Hepatocyte (in vitro differentiated cells): ENCODE data around the gene C1orf232. TPM values are rescaled to one million over a fixed set of nuclear protein-coding genes. Genes with fewer than 3 reads are reported as not detected.

Experiments used
- DNase-seq: peaks from one replicate; pipeline ENCODE4 v3.0.0-alpha.2; 2016; ENCODE audit warnings: low spot score
- H2AFZ ChIP-seq: fragments of 200-600 bp; sonication (generic); 2 replicates; pipeline ENCODE4 v1.6.0; 2016; ENCODE audit warnings: antibody characterized with exemption, mild to moderate bottlenecking
- H3K27ac ChIP-seq: fragments of 200-600 bp; sonication (generic); 2 replicates; pipeline ENCODE4 v1.5.1; 2016; ENCODE audit warnings: mild to moderate bottlenecking
- H3K27me3 ChIP-seq: fragments of 200-600 bp; sonication (generic); 2 replicates; pipeline ENCODE4 v1.6.1; 2016
- H3K36me3 ChIP-seq: fragments of 200-600 bp; sonication (generic); replicated peaks from 2 replicates; pipeline ENCODE4 v1.5.1; 2016; ENCODE audit warnings: low read depth; ENCODE audit not compliant: insufficient read depth
- H3K4me1 ChIP-seq: fragments of 200-600 bp; sonication (generic); 2 replicates; pipeline ENCODE4 v1.5.1; 2016; ENCODE audit warnings: mild to moderate bottlenecking, moderate library complexity; ENCODE audit not compliant: insufficient read depth
- H3K4me2 ChIP-seq: fragments of 200-600 bp; sonication (generic); 2 replicates; pipeline ENCODE4 v1.6.0; 2016
- H3K4me3 ChIP-seq: fragments of 200-600 bp; sonication (generic); 2 replicates; pipeline ENCODE4 v1.5.1; 2016; ENCODE audit warnings: mild to moderate bottlenecking
- H3K79me2 ChIP-seq: fragments of 200-600 bp; sonication (generic); 2 replicates; pipeline ENCODE4 v1.6.0; 2017; ENCODE audit warnings: mild to moderate bottlenecking
- H3K9me2 ChIP-seq: fragments of 200-600 bp; sonication (generic); replicated peaks from 2 replicates; pipeline ENCODE4 v1.6.0; 2017; ENCODE audit warnings: mild to moderate bottlenecking; ENCODE audit not compliant: insufficient read depth
- H3K9me3 ChIP-seq: fragments of 200-600 bp; sonication (generic); 2 replicates; pipeline ENCODE4 v1.5.1; 2016; ENCODE audit warnings: low read depth, mild to moderate bottlenecking
- H4K20me1 ChIP-seq: fragments of 200-600 bp; sonication (generic); 2 replicates; pipeline ENCODE4 v1.6.0; 2016; ENCODE audit warnings: mild to moderate bottlenecking; ENCODE audit not compliant: insufficient read depth, poor library complexity, severe bottlenecking
- EZH2 ChIP-seq: fragments of 200-600 bp; sonication (generic); IDR thresholded peaks from 2 replicates; pipeline ENCODE4 v1.6.1; 2016; ENCODE audit warnings: antibody characterized with exemption, mild to moderate bottlenecking, borderline replicate concordance
- EZH2phosphoT487 ChIP-seq: fragments of 200-600 bp; sonication (generic); IDR thresholded peaks from one replicate; pipeline ENCODE4 v1.6.1; 2018; ENCODE audit warnings: antibody characterized with exemption, mild to moderate bottlenecking, low read depth, moderate library complexity; ENCODE audit not compliant: unreplicated experiment, severe bottlenecking
- WGBS: methylation state at CpG from one replicate; pipeline ENCODE4 v1.1.6; 2016; ENCODE audit warnings: low lambda C conversion rate; ENCODE audit errors: missing lambda C conversion rate; 5-methylcytosine and 5-hydroxymethylcytosine counted together
- polyA plus RNA-seq: library from polyadenylated mRNA; unstranded; fragments of >200 nt; fragmentation: Nextera tagmentation; extraction: Ambion mirVana; gene quantifications from 2 replicates; pipeline ENCODE4 v1.2.1, GENCODE V29; 2016
- total RNA-seq: library from RNA; depleted of rRNA; stranded (reverse); fragments of >200 nt; gene quantifications from 2 replicates; pipeline ENCODE4 v1.2.3, GENCODE V29; 2014
- TF ChIP-seq, protein P1 (sequence below): fragments of 200-600 bp; sonication (generic); IDR thresholded peaks from 2 replicates; pipeline ENCODE4 v1.5.1; 2016; ENCODE audit warnings: antibody characterized with exemption, mild to moderate bottlenecking; ENCODE audit not compliant: poor library complexity

The C1orf232 gene
- total and polyA plus RNA-seq, 2 experiments from 2014 or later, result not detected

DNA sequence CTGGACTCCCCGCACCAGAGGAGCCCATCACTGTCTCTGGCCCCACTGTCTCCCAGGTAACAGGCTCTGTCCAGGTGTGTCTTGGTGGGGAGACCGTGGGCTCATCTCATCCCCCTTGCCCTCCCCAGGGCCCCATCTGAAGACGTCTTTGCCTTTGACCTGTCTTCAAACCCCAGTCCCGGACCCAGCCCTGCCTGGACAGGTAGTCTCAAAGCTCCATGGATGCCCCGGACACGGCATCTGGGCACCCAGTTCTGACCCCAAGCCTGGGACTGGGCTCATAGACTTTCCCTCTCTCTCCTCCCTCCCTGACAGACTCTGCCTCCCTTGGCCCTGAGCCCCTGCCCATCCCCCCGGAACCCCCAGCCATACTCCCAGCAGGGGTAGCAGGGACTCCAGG lies 15.3 kb upstream of the C1orf232 start:
- H3K27me3 ChIP-seq, result no peaks in the 10 kb centered on the region
- H2AFZ ChIP-seq, result no peak overlapping the region
- TF ChIP-seq EZH2, result no peak
- TF ChIP-seq, protein P1, sequence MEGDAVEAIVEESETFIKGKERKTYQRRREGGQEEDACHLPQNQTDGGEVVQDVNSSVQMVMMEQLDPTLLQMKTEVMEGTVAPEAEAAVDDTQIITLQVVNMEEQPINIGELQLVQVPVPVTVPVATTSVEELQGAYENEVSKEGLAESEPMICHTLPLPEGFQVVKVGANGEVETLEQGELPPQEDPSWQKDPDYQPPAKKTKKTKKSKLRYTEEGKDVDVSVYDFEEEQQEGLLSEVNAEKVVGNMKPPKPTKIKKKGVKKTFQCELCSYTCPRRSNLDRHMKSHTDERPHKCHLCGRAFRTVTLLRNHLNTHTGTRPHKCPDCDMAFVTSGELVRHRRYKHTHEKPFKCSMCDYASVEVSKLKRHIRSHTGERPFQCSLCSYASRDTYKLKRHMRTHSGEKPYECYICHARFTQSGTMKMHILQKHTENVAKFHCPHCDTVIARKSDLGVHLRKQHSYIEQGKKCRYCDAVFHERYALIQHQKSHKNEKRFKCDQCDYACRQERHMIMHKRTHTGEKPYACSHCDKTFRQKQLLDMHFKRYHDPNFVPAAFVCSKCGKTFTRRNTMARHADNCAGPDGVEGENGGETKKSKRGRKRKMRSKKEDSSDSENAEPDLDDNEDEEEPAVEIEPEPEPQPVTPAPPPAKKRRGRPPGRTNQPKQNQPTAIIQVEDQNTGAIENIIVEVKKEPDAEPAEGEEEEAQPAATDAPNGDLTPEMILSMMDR, result no peak
- no peak for TF ChIP-seq EZH2phosphoT487
- no peaks in the 10 kb centered on the region for H3K9me3 ChIP-seq
- H3K9me2 ChIP-seq, result no peaks in the 10 kb centered on the region
- H3K4me3 ChIP-seq, result no peak overlapping the region
- H3K79me2 ChIP-seq, result peaks cover under 1% of the 10 kb centered on the region
- H3K4me2 ChIP-seq, result no peak overlapping the region
- H4K20me1 ChIP-seq, result no peaks in the 10 kb centered on the region
- no peaks in the 10 kb centered on the region for H3K4me1 ChIP-seq
- no peak for DNase-seq
- H3K36me3 ChIP-seq, result no peaks in the 10 kb centered on the region
- 93% methylated on average over 6 of the region's 7 CpGs for WGBS
- H3K27ac ChIP-seq, result no peak overlapping the region

DNA sequence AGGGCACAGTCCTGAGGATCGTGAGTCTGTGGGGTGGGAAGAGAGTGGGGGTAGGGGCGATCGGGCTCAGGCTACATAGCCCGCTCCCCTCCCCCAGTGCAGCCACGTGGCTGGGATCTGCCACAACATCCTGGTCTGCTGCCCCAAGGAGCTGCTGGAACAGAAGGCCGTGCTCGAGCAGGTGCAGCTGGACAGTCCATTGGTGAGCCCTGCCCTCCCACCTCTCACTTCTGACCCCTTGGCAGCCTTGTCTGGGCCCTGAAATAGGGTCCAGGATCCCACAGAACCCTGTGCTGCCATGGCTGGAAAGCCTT lies 13.6 kb upstream of the C1orf232 start:
- Histone ChIP-seq H3K9me2 (no peaks in the 10 kb centered on the region), H4K20me1 (no peaks in the 10 kb centered on the region), H2AFZ (no peak overlapping the region), H3K4me1 (no peaks in the 10 kb centered on the region), H3K27ac (no peak overlapping the region), H3K4me2 (no peak overlapping the region), H3K27me3 (no peaks in the 10 kb centered on the region), H3K9me3 (no peaks in the 10 kb centered on the region), H3K79me2 (peaks cover 2% of the 10 kb centered on the region), H3K36me3 (no peaks in the 10 kb centered on the region), H3K4me3 (no peak overlapping the region)
- 68% methylated on average over 4 of the region's 7 CpGs for WGBS
- DNase-seq, result no peak
- TF ChIP-seq EZH2 (no peak), EZH2phosphoT487 (no peak)
- TF ChIP-seq, protein P1, result no peak

DNA sequence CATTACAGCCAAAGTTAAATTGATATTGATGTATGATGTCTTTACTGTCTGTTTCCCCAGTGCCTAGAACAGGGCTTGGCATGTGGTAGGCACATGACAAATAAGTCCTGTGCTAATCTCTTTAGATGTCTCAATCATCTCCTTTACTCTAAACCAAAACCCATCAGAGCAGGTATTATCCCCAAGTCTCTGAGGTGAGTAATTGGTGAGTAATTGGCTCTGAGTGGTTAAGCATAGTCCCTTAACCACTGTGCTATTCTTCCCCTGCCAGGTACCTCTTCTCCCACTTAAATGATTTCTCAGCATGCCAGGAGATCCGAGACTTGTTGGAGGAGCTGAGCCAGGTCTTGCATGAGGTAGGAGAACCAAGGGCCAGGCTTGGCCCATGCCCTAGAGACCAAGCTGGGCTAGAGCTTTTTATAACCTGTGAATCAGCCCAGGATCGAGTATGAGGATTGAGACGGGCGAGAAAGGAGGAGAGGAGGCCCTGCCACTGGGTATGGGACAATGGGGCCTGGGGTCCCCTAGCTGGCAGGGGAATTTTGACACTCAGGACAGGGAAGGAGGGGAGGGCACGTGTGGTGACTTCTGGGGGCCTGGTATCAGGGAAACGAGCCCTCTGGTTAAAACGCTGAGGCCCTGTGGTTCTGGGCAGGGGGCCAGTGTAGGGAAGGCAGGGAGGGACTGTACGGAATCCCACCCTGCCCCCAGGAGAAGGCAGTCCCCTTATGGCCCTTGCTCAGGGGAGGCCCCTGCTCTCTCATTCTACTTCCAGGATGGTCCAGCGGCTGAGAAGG lies 13.0 kb upstream of the C1orf232 start:
- DNase-seq, result no peak
- Histone ChIP-seq H3K79me2 (peaks cover 2% of the 10 kb centered on the region), H4K20me1 (no peaks in the 10 kb centered on the region), H2AFZ (no peak overlapping the region), H3K27me3 (no peaks in the 10 kb centered on the region), H3K27ac (no peak overlapping the region), H3K9me3 (no peaks in the 10 kb centered on the region), H3K4me2 (no peak overlapping the region), H3K9me2 (no peaks in the 10 kb centered on the region), H3K36me3 (no peaks in the 10 kb centered on the region), H3K4me3 (no peak overlapping the region), H3K4me1 (no peaks in the 10 kb centered on the region)
- TF ChIP-seq EZH2phosphoT487 (no peak), EZH2 (no peak)
- TF ChIP-seq, protein P1, result no peak
- WGBS, result 80% methylated on average over 9 of the region's 9 CpGs
